H1 (cell line): ENCODE data around the gene ACTN4. TPM values are rescaled to one million over a fixed set of nuclear protein-coding genes. Genes with fewer than 3 reads are reported as not detected.

Source experiments
- CTCF ChIA-PET: fragments of 300-600 bp; sonication (Branson Sonifier 250); formaldehyde crosslinking; loops from one replicate; lab custom pipeline; 2021; ENCODE audit not compliant: partially characterized antibody; lab: Charles Lee
- POLR2A ChIA-PET: fragments of 300-600 bp; sonication (Branson Sonifier 250); formaldehyde crosslinking; loops from one replicate; lab custom pipeline; 2021; ENCODE audit warnings: inconsistent platforms; ENCODE audit not compliant: partially characterized antibody; lab: Charles Lee
- DNase-seq, 2 experiments: peaks; one replicate each; pipeline versions ENCODE4 v3.0.0 to v3.0.0-alpha.2; 2010 to 2022; ENCODE audit warnings: low spot score in 2 of 2, low read depth in 1 of 2, mixed read lengths in 1 of 2
- FAIRE-seq: peaks from 2 replicates; lab custom pipeline; 2011; peaks lifted over from hg19 to GRCh38; lab: Jason Lieb, UNC
- H2AFZ ChIP-seq: 2 replicates; pipeline ENCODE4 v1.8.1; 2012; ENCODE audit warnings: low read length, inconsistent platforms
- H2AK5ac ChIP-seq: 2 replicates; pipeline ENCODE4 v1.6.1; 2013; ENCODE audit warnings: low read depth, low read length
- H2BK120ac ChIP-seq: replicated peaks from 2 replicates; pipeline ENCODE3; 2013; ENCODE audit warnings: low read depth, low read length, inconsistent platforms
- H2BK12ac ChIP-seq: 2 replicates; pipeline ENCODE4 v1.6.1; 2013; ENCODE audit warnings: low read depth, low read length
- H2BK15ac ChIP-seq: 2 replicates; pipeline ENCODE4 v1.6.1; 2013; ENCODE audit warnings: low read length
- H2BK20ac ChIP-seq: 2 replicates; pipeline ENCODE4 v1.6.1; 2013; ENCODE audit warnings: low read length
- H2BK5ac ChIP-seq: 2 replicates; pipeline ENCODE4 v1.6.1; 2013; ENCODE audit warnings: low read depth, low read length
- H3K14ac ChIP-seq: 2 replicates; pipeline ENCODE4 v1.6.1; 2013; ENCODE audit warnings: inconsistent platforms; ENCODE audit not compliant: insufficient read length
- H3K18ac ChIP-seq: 2 replicates; pipeline ENCODE4 v1.6.1; 2013; ENCODE audit warnings: low read length; ENCODE audit errors: extremely low read depth
- H3K23ac ChIP-seq: 2 replicates; pipeline ENCODE4 v1.6.1; 2013; ENCODE audit warnings: inconsistent platforms; ENCODE audit not compliant: insufficient read length
- H3K23me2 ChIP-seq: 2 replicates; pipeline ENCODE4 v1.6.1; 2013; ENCODE audit warnings: low read depth, low read length
- H3K27ac ChIP-seq: 2 replicates; pipeline ENCODE4 v1.6.1; 2011; ENCODE audit warnings: low read depth, low read length, inconsistent platforms
- H3K27me3 ChIP-seq, 4 experiments: replicated peaks in 1 of 4; 1 replicate in 1 of 4; 2 replicates in 3 of 4; pipeline versions ENCODE4 v1.6.1 to v1.8.1; 2011 to 2013; ENCODE audit warnings: low read length in 3 of 4, mild to moderate bottlenecking in 3 of 4, inconsistent platforms in 2 of 4, mixed read lengths in 2 of 4, moderate library complexity in 1 of 4; ENCODE audit not compliant: control insufficient read depth in 3 of 4, insufficient read depth in 3 of 4; ENCODE audit errors: extremely low read depth in 1 of 4
- H3K36me3 ChIP-seq, 4 experiments: 2 replicates each; pipeline versions ENCODE4 v1.6.1 to v1.8.1; 2011 to 2013; ENCODE audit warnings: mild to moderate bottlenecking in 4 of 4, low read length in 3 of 4, moderate library complexity in 2 of 4, control low read depth in 1 of 4, inconsistent platforms in 1 of 4; ENCODE audit not compliant: insufficient read depth in 4 of 4, control insufficient read depth in 2 of 4
- H3K4ac ChIP-seq: replicated peaks from 2 replicates; pipeline ENCODE3; 2013; ENCODE audit warnings: low read length, low read depth, mixed read lengths, inconsistent platforms; ENCODE audit not compliant: insufficient read length
- H3K4me1 ChIP-seq, 4 experiments: replicated peaks in 1 of 4; 1 replicate in 1 of 4; 2 replicates in 3 of 4; pipeline versions ENCODE4 v1.6.1 to v1.8.1; 2011 to 2013; ENCODE audit warnings: low read length in 3 of 4, inconsistent platforms in 2 of 4, mixed read lengths in 1 of 4; ENCODE audit not compliant: insufficient read depth in 4 of 4, control insufficient read depth in 3 of 4
- H3K4me2 ChIP-seq, 2 experiments: 2 replicates each; pipeline versions ENCODE4 v1.6.1 to v1.8.1; 2011 to 2013; ENCODE audit warnings: low read depth in 2 of 2, low read length in 2 of 2, control low read depth in 1 of 2, inconsistent platforms in 1 of 2, mild to moderate bottlenecking in 1 of 2; ENCODE audit not compliant: insufficient read depth in 1 of 2
- H3K4me3 ChIP-seq, 4 experiments: fragments of 200-600, 300-600 bp in 1 of 4; sonication (generic), shearing (Covaris generic), sonication (Bioruptor Twin) in 1 of 4; 2 replicates each; pipeline versions ENCODE4 v1.5.1 to v1.8.1; 2011 to 2016; ENCODE audit warnings: low read length in 4 of 4, low read depth in 3 of 4, control low read depth in 2 of 4, inconsistent platforms in 2 of 4, mild to moderate bottlenecking in 2 of 4, mixed read lengths in 1 of 4, moderate library complexity in 1 of 4; ENCODE audit not compliant: insufficient read depth in 2 of 4; ENCODE audit errors: extremely low read depth in 1 of 4
- H3K56ac ChIP-seq: replicated peaks from 2 replicates; pipeline ENCODE3; 2013; ENCODE audit warnings: low read depth, mild to moderate bottlenecking, mixed read lengths, low read length, inconsistent platforms; ENCODE audit not compliant: insufficient read length
- H3K79me1 ChIP-seq: 2 replicates; pipeline ENCODE4 v1.6.1; 2013; ENCODE audit warnings: low read depth, low read length, control low read depth
- H3K79me2 ChIP-seq, 2 experiments: 2 replicates each; pipeline versions ENCODE4 v1.6.1 to v1.8.1; 2012 to 2013; ENCODE audit warnings: low read length in 2 of 2, mild to moderate bottlenecking in 2 of 2, inconsistent platforms in 1 of 2; ENCODE audit not compliant: insufficient read depth in 2 of 2, control insufficient read depth in 1 of 2
- H3K9ac ChIP-seq, 4 experiments: replicated peaks in 1 of 4; 1 replicate in 1 of 4; 2 replicates in 3 of 4; pipeline versions ENCODE4 v1.6.1 to v1.8.1; 2011 to 2013; ENCODE audit warnings: low read depth in 3 of 4, low read length in 3 of 4, control low read depth in 2 of 4, mild to moderate bottlenecking in 2 of 4, moderate library complexity in 2 of 4, inconsistent platforms in 1 of 4; ENCODE audit errors: extremely low read depth in 1 of 4
- H3K9me3 ChIP-seq, 2 experiments: 2 replicates each; pipeline versions ENCODE4 v1.6.1 to v1.8.1; 2012 to 2013; ENCODE audit warnings: mild to moderate bottlenecking in 2 of 2, moderate library complexity in 2 of 2, control low read depth in 1 of 2, inconsistent platforms in 1 of 2, low read depth in 1 of 2, low read length in 1 of 2, mixed read lengths in 1 of 2; ENCODE audit not compliant: insufficient read depth in 2 of 2
- H4K20me1 ChIP-seq, 2 experiments: replicated peaks in 1 of 2; 2 replicates each; pipeline versions ENCODE3 to v1.8.1; 2011 to 2013; ENCODE audit warnings: inconsistent platforms in 2 of 2, low read length in 2 of 2, mild to moderate bottlenecking in 1 of 2; ENCODE audit not compliant: insufficient read depth in 2 of 2, control insufficient read depth in 1 of 2
- H4K5ac ChIP-seq: 2 replicates; pipeline ENCODE4 v1.6.1; 2013; ENCODE audit warnings: low read length, low read depth, mixed read lengths, inconsistent platforms; ENCODE audit not compliant: insufficient read length
- H4K8ac ChIP-seq: 2 replicates; pipeline ENCODE4 v1.8.0; 2013; ENCODE audit warnings: mild to moderate bottlenecking, moderate library complexity, low read length, inconsistent platforms; ENCODE audit not compliant: insufficient read depth; ENCODE audit errors: extremely low read depth
- H4K91ac ChIP-seq: replicated peaks from 2 replicates; pipeline ENCODE3; 2013; ENCODE audit warnings: low read length, mixed read lengths, inconsistent platforms; ENCODE audit not compliant: insufficient read length
- BRCA1 ChIP-seq: IDR thresholded peaks from 2 replicates; pipeline ENCODE4 v1.6.1; 2012; ENCODE audit warnings: low read depth, low read length, improper control_type of control experiment
- CHD1 ChIP-seq: IDR thresholded peaks from 2 replicates; pipeline ENCODE4 v1.6.1; 2012; ENCODE audit warnings: low read depth, low read length, improper control_type of control experiment
- NRF1 ChIP-seq: IDR thresholded peaks from 2 replicates; pipeline ENCODE4 v1.6.1; 2011; ENCODE audit warnings: mild to moderate bottlenecking, low read depth, low read length, improper control_type of control experiment
- SUZ12 ChIP-seq: fragments of 200-600 bp; sonication (generic); IDR thresholded peaks from 2 replicates; pipeline ENCODE4 v1.6.1; 2012; ENCODE audit warnings: mild to moderate bottlenecking, inconsistent platforms, low read length, moderate library complexity, mixed read lengths
- WGBS, 2 experiments: shearing (Covaris generic) in 1 of 2; methylation state at CpG; one replicate each; pipeline versions ENCODE4 v1.1.6 to v1.1.7; 2013 to 2015; ENCODE audit warnings: low lambda C conversion rate in 2 of 2, mixed read lengths in 2 of 2, inconsistent platforms in 1 of 2, low coverage in 1 of 2, missing lambda C conversion rate in 1 of 2; ENCODE audit not compliant: insufficient replicate concordance in 2 of 2, insufficient coverage in 1 of 2, insufficient read length in 1 of 2; ENCODE audit errors: extremely low coverage in 1 of 2, missing lambda C conversion rate in 1 of 2; 5-methylcytosine and 5-hydroxymethylcytosine counted together
- polyA plus RNA-seq, 7 experiments: library from polyadenylated mRNA; depleted of rRNA in 3 of 7; stranded (reverse) in 5 of 7; unstranded in 2 of 7; fragments of >200 nt in 5 of 7; fragments of 200-250 nt in 2 of 7; gene quantifications; 1 replicate in 5 of 7; 2 replicates in 1 of 7; 4 replicates in 1 of 7; pipeline versions ENCODE4 v1.2.1 to v1.2.3, GENCODE V29; 2011 to 2013; ENCODE audit warnings: missing spikeins in 2 of 7, mixed read lengths in 2 of 7
- total RNA-seq: library from RNA; stranded (reverse); fragmentation: NEBNext Ultra II Directional; extraction: Animal tissue kit (Norgen Biotek cat#: 25700); gene quantifications from 2 replicates; pipeline ENCODE4 v1.2.1, GENCODE V29; 2021

The ACTN4 gene
- total and polyA plus RNA-seq, 2 of the 8 experiments (the other 6 are each of a cell fraction or from before 2014, with no cell fraction given): 211 to 520 TPM

DNA sequence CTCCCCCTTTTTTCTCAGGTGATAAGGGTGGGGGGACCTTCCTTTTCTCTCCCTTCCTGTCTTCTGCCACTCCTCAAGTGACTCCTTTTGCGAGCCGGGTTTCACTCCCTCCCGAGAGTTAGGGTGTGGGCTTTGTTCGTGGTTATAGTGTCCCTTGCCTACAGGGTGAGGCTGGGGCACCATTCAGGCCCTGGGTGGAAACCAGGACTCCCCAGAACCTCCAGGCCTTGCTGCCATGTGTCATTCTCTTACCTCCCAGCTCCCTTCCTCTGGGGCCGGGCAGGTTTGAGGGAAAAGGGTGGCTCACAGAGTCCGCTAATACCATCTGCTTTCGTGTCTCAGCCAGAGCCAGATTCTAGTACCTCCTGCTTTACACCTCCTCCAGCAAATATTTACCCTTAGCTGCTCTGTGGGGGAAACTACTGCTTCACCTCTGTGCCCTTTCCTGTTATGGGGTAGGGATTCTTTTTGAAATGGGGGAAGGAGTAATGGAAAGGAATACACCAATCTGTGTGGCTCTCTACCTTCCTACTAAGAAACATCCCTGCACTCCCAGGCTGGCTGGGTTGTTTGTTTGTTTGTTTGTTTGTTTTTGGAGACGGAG lies 2.8 kb downstream of the ACTN4 start:
- no peak overlapping the region for H3K4ac ChIP-seq
- ChIA-PET POLR2A (interaction anchor here (0.6 to 17.9 kb wide), 13 partner anchors 12 to 256 kb away, joined by 3 to 374 read pairs (median 4); no protein-coding TSS in a partner anchor), CTCF (interaction anchor here (0.8 to 7.7 kb wide), 3 partner anchors 15 to 248 kb away, joined by 3 to 62 read pairs (median 5); no protein-coding TSS in a partner anchor)
- no peak overlapping the region for H3K18ac ChIP-seq
- 68% methylated on average over 8 of the region's 8 CpGs; no CpG with 5 or more reads in 1 of the 2 experiments for WGBS, 2 experiments
- peak overlapping the region; percentile 92 to 95 for H3K4me2 ChIP-seq
- peak overlapping the region; percentile 52; the same call in 1 of the 2 replicates for H2BK12ac ChIP-seq
- H3K9ac ChIP-seq: peak overlapping the region in 1 of 4 experiments; percentile 58; a peak in 2 of 7 replicates
- H4K5ac ChIP-seq: no peak overlapping the region
- H2BK120ac ChIP-seq: no peak overlapping the region
- TF ChIP-seq CHD1 (no peak), NRF1 (no peak), BRCA1 (no peak), SUZ12 (no peak)
- H3K36me3 ChIP-seq: no peaks in the 10 kb centered on the region
- H4K8ac ChIP-seq: no peak overlapping the region
- no peak for FAIRE-seq
- H2AFZ ChIP-seq: no peak overlapping the region
- no peak overlapping the region for H2BK20ac ChIP-seq
- H3K4me3 ChIP-seq: peak overlapping the region; percentile 91 to 98 (median 95); a peak in 7 of 8 replicates
- no peak overlapping the region for H3K14ac ChIP-seq
- H2BK15ac ChIP-seq: no peak overlapping the region
- H2BK5ac ChIP-seq: peak overlapping the region; percentile 66; the same call in 1 of the 2 replicates
- H2AK5ac ChIP-seq: no peak overlapping the region
- H4K20me1 ChIP-seq: peaks cover 22 to 31% of the 10 kb centered on the region in 2 experiments
- peak overlapping the region; percentile 26 for H4K91ac ChIP-seq
- no peak overlapping the region for H3K23ac ChIP-seq
- H3K56ac ChIP-seq: no peak overlapping the region
- H3K23me2 ChIP-seq: peaks cover 16% of the 10 kb centered on the region; the same call in 1 of the 2 replicates
- H3K9me3 ChIP-seq: no peaks in the 10 kb centered on the region
- H3K79me1 ChIP-seq: peaks cover 14% of the 10 kb centered on the region
- no peak overlapping the region for H3K27ac ChIP-seq
- peaks cover 48 to 77% of the 10 kb centered on the region in 2 experiments for H3K79me2 ChIP-seq
- peaks cover 7 to 24% (median 18%) of the 10 kb centered on the region in 4 experiments for H3K4me1 ChIP-seq
- DNase-seq: no peak
- no peaks in the 10 kb centered on the region for H3K27me3 ChIP-seq
